GM18909 (cell line): ENCODE data around the gene DPM3.
"Not testable (repeated sequence)": the region's sequence is repeated elsewhere in the genome, so short reads cannot be mapped to it uniquely, and the experiment has no call there.

Experiments
- ATAC-seq: cut with Tn5 transposase; IDR thresholded peaks from one replicate; pipeline ENCODE4 v1.9.1; 2021; ENCODE audit warnings: mild to moderate bottlenecking; ENCODE audit not compliant: unreplicated experiment, poor library complexity

Gene DPM3

DNA sequence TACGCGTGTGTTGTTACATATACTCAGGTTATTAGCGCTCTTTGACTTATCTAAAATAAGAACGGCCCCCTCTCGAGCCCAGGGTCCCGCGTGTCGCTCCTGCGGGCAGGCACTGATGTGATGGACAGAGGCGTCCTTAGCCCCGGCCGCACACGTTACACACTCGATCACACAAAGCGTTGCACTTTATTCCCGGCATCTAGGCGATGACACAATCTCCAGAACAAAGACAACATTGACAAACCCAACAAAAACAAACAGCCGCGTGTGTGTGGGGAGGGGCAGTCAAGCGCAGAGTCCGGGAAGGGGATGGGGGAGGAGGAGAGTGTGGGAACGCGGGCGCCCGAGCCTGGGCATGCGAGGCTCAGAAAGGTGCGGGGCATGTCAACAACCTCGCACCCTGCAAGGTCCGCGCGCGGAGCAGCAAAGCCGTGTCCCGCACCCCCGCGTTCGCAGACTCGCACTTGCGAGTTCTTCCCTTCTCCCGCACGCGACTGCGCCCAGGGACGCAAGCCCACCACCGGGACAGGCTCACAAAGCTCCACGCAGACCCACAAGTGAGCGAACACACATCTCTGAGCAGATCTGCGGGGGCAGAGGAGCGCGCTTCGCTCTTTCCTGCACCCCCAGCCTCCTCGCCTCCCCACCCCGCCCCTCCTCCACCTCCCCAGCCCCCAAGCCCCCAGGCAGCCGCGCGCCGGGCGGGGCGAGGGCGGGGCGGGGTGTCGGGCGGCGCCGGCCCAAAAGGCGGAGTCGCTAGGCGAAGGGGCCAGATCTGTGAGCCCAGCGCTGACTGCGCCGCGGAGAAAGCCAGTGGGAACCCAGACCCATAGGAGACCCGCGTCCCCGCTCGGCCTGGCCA, 13.0 kb downstream of the DPM3 start, which contains the start of gene EFNA1:
TSS of gene EFNA1 (plus strand) at position 772 of the 862 bp plus-strand sequence. CDS start 102 bp downstream, outside the sequence.
- ATAC-seq, result no peak

GRCh38 chr1:155126556-155127104, 13.7 kb downstream of the DPM3 start:
- ATAC-seq, result no peak

GRCh38 chr1:155125946-155126555, 14.3 kb downstream of the DPM3 start:
- no peak for ATAC-seq

DNA sequence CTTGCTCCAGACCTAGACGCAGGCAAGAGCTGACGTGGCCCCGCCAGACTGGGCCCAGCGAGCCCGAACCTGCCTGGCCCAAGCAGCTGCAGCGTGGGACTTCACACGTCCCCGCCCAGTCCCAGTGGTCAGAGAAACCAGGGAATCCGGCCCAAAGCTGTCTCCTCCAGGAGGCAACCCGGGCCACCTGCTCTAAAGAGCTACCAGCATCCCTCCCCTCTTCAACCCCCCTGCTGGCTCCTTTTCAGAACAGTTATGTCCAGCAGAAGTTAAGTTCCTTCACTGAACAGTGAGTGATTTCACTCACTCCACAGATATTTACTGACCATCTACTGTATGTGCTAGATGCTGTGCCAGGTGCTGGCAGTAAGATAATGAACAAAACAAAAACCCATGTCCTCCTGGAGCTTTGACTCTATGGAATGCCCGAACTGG, 14.8 kb downstream of the DPM3 start:
- ATAC-seq, result no peak

- no peak for ATAC-seq
Observed at GRCh38 chr1:155124503-155125463, 15.5 kb downstream of the DPM3 start.

- ATAC-seq, result no peak
Observed at GRCh38 chr1:155123801-155124200, 16.5 kb downstream of the DPM3 start.

GRCh38 chr1:155122308-155122707, 18.0 kb downstream of the DPM3 start:
- no peak for ATAC-seq

DNA sequence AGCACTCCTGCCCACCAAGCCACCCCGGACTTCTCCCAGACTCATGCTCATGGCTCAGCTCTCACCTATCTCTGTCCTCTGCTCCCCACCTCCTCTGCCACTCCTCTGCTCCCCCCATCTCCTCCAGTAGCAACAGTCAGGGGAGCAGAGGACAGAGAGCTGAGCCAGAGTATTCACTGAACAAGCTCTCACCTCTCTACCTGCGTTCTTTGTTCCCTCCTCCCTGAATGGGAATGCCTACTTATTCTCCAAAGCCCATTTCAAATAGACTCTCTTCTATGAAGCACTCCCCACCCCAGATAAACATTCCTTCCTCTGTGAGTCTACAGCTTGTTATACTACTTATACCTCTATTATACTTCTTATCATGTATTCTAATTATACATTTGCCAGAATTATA, 19.1 kb downstream of the DPM3 start:
- no peak for ATAC-seq

DNA sequence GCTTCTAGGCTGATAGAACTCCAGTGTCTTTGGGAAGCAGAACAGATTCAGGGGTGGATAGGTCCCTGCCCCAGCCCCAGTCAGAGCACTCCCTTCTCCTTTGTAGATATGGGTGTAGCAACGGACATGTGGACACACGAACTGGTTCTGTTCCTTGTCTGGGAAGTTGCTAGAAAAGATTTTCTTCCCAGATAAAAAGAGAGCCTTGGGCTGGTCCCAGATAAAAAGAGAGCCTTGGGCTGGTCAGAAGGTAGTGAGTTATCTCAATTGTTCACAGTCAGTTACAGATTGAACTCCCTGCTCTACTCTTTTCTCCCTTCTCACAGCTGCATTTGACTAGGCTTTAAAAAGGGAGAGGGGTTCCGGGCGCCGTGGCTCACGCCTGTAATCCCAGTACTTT, 20.1 kb downstream of the DPM3 start:
- no peak for ATAC-seq

- ATAC-seq, result not testable (repeated sequence)
Observed at GRCh38 chr1:155118090-155118489, 22.2 kb downstream of the DPM3 start.

- no peak for ATAC-seq
Observed at GRCh38 chr1:155117610-155118009, 22.7 kb downstream of the DPM3 start.

DNA sequence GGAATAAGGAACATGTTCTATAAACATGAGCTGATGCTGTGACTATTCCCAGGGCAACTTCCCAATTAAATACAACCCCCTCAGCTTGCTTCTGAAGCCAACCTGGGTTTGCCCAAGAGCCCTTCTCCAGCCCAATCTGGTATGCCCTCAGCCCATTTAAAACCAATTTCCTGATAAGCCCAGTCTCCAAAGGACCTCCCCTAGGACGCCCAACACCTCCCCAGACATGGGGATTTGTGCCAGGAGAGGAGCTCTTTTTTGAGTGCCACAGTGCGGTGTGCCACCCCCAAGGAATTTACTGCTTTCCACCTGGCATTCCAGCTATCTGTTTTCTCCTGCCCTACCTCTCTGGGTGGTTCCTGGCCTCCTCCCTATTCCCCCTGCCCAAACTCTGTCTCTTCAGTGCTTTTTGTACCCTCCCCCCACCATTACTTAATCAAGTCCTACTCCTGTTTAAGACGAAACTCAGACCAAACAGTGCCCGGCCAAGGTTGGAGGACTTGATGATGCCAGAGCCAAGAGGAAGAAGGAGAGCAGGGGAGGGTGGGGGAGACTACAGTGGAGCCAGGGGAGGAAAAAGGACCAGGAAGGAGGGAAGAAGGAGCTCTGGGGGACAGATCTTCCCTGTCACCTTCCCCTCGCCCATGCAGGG, 24.1 kb downstream of the DPM3 start:
- ATAC-seq, result no peak

DNA sequence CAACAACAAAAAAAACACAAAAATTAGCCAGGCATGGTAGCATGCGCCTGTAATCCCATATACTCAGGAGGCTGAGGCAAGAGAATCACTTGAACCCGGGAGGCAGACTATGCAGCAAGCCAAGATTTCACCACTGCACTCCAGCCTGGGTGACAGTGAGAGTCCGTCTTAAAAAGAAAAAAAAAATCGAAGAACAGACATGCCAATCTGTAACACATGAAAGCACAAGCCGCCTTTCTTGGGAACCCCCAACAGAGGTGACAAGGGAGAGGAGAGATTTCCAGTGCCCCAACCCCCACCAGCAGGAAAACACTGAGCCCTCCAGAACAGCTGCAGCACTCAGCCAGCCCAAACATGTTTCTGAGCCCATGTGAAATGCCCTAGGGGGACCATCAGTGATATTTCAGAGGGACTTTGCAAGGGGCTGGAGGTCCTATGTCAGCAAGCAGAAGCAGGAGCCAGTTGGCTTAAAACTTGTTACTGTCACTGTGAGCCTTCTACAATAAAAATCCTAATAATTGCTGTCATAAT, 26.8 kb downstream of the DPM3 start:
- ATAC-seq, result no peak

GRCh38 chr1:155110826-155111225, 29.5 kb downstream of the DPM3 start:
- ATAC-seq, result no peak

DNA sequence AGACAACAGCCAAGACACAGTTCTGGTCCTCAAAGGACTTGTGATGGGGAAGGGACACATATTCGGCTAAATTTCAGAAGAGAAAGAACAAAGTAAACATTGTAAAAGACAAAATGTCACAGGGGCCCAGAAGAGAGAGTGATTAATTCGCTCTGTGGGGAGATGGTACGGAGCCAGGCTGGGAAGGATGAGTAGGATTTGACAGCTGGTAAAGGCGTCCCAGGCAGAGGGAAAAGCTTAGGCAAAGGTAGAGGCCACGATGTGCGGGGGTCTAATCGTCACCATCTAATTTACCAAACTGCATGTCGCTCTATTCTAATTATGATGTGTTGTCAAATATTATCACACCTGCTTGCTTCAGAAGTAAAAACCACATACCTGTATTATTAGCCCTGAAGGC, 29.9 kb downstream of the DPM3 start:
- ATAC-seq, result no peak

GRCh38 chr1:155108296-155108695, 32.0 kb downstream of the DPM3 start:
- ATAC-seq, result no peak

- ATAC-seq, result no peak
Observed at GRCh38 chr1:155107309-155108264, 32.7 kb downstream of the DPM3 start.

- no peak for ATAC-seq
Observed at GRCh38 chr1:155106862-155107261, 33.5 kb downstream of the DPM3 start.
